EL (cell line): ENCODE data around the gene TINCR.

Source experiments
- DNase-seq: peaks from one replicate; pipeline ENCODE4 v3.0.0-alpha.2; 2016

Gene TINCR

DNA sequence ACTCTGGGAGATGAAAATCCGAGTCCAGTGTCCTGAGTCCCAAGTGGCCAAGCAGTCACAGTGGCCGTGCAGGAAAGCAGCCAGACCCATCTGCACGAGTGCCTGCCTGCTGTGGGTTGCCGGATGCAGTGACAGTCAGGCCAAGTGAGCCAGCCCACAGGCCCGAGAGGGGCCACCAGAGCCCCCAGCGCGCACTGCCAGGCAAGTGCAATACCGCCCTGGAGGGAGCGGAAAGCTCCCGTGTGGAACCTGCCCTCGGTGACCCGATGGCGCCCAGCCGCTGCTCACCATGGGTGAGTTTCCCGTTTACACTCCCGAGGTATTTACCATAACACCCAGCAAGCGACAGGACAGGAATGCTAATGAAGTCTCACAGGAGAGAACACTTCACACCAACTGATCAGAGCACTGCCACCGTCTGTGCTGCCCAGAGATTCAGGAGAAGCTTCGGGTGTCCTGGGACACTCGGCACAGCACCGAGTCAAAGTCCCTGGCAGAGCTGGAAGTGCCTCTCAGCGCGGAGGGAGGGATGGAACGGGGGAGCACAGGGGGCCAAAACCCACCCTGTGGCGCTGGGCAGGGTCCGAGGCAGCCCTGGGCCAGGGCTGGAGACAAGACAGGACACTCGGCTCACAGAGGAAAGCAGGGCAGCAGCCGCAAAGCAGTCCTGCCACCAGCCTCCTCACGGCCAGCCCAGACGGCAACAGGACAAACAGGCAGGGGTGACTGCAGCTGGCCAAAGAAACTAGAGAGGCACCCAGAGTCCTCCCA lies 21.3 kb upstream of the TINCR start:
- no peak for DNase-seq

DNA sequence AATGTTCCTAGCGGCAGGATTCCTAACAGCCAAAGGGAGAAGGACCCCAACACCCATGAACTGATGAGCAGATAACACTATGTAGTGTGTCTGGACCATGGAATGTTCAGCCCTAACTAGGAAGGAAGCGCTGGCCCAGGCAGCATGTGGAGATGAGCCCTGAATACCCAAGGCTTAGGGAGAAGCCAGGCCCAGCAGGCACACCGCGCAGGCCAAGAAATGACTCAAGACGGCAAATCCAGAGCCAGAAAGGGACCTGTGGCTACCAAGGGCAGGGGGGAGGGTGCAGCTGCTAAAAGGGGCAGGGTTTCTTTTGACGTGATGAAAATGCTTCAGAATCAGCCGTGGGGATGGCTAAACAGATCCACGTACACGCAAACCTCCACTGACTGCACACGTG lies 20.7 kb upstream of the TINCR start:
- no peak for DNase-seq

DNA sequence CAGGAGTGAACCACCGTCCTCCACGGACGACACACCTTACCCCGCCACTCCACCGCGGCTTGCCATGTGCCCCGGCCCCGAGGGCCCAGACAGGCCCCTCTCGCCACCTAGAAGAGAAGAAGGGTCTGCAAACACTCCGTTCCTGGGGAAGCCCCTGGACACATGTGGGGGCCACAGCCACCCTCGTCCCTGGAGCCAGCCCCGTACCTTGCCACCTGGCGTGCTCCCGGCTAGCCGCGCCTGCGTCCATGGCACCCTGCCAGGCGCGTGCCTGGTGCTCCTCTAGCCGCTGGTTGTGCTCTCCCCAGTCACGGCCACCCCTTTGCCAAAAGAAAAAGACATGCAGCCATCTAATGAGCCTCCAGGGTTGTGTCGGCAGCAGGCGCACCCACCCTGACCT lies 19.9 kb upstream of the TINCR start:
- no peak for DNase-seq

DNA sequence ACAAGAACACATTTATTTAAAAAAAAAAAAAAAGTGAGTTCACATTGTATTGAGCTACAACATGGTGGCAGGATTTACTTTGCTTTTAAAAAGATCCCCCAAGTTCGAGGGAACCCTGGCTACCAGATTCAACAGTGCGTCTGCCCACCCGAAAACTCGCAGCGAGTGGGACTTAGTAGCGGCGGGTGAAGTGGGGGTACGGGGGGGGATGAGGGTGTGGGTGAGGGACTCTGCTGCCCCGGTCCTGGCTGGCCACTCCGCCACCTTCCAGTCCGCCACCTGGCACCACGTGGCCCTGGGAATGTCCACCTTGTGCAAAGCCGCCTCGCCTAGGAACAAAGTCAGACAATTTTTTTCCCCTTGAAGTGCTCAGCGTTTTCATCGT lies 19.3 kb upstream of the TINCR start:
- DNase-seq = no peak

DNA sequence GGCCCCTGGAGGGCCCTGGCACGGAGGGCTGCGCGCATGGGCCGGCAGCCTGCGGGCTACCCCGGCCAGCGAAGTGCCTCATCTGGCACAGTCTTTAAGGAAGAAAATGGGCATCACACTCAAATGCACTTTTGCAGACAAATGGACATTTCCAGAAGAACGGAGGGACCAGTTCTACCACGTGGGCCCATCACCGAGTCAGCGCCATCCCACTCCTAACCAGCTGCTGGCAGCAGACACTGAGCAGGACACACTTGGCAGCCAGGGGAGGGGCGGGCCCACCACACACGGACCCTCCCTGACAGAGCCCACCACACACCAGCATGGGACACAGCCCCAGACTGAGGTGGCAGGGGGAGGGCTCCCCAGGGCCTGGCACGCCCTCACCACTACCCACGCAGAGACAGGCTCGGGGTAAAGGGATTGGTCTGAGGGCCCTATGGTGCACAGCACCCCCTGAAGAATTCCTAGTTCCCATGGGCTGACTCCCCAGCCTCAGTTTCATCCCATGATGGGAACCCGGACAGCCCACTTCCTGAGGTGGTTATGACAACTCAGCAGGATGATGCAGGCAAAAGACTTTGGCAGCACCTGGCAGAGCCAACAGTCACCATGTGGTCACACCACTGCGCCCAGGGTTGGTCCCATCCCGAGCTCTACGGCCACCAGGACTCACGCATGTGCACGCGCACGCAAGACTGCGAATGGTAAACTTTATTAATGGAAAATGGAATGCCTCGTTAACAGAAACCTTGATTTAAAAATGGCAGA lies 18.7 kb upstream of the TINCR start:
- DNase-seq = no peak

DNA sequence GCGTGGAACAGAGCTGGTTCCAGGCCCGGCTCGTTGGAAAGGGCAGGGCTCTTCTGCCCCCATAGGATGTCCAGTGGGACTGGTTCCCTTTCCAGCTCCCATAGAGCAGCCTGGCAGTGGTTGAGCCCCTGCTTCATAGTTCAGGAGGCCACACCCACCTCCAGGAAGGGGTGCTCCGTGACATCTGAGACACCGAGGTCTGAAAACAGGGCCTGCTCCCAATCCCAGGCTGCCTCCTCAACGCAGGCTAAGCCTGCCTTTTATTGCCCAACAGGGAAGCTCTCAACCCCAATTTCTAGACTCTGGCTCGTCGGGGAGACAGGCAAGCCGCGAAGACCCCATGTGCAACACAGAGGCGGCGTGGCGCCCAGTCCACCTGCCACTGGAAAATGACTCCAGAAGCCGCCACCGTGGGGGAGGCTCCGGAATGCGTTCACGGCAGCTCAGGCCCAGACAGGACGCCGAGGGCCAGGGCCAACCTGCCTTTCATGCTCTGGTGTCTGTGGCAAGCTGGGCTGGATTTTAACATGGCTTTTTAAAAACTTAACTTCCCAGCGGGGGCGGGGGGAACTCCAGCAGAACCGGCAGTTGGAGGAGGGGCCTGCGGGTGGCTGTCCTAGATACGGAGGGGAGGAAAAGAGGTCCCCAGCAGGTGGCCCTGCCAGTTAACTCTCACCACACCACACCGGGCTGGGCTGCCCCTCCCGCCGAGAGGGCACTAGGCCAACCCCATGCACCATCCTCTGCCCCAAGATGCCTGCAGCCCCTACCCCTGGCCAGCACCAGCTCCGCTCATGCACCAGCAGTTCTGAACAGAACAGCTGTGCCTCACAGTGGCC lies 17.9 kb upstream of the TINCR start:
- DNase-seq = no peak

DNA sequence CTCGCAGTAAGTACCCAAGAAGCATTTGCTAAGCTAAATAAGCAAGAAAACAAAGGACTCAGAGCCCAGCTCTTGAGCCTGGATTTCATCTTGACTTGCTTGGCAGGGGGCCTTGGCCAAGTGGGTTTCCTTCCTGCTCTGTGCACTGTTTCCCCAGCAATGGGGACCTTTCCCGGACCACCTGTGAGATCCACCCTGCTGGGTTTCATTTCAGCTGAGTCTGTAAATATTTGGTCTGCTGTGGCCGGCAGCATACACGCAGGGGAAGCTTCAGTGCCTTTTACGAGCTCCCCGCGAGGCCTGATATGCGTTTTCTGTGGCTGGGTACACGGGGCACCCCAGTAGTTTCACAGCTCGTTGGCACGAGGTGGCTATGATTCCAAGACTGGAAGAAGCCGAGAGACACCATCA lies 12.4 kb upstream of the TINCR start:
- no peak for DNase-seq

DNA sequence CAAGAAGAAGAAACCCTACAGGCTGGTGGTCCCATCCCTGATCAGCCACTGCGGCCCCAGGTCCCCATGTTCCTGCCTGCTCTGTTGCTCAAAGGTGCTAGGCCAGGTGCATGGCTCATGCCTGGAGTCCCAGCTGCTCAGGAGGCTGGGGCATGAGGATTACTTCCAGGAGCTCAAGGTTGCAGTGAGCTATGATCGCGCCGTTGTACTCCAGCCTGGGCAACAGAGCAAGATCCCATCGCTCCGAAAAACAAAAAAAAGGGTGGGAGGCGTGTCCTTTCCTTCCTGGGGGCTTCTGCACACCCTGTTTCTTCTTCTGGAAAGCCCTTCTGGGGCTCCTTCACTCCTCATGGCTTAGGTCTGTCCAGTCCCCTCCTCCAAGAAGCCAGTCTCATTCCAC lies 11.9 kb upstream of the TINCR start:
- no peak for DNase-seq

DNA sequence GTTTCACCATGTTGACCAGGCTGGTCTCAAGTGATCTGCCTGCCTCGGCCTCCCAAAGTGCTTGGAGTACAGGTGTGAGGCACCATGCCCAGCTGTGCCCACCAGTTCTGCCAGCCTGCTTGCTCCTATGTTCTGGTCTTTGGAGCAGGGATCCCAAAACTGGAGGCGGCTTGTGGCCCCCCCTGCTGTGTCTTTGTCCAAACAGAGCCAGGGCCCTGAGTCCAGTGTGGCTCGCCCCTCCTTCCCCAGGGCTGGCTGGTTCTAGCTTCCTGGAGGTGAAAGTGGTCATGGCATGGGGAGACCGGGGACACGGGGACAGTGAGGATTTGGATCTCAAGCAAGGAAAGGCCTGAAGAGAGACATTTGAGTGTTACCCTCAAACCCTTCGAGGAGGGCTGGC lies 11.5 kb upstream of the TINCR start:
- no peak for DNase-seq

DNA sequence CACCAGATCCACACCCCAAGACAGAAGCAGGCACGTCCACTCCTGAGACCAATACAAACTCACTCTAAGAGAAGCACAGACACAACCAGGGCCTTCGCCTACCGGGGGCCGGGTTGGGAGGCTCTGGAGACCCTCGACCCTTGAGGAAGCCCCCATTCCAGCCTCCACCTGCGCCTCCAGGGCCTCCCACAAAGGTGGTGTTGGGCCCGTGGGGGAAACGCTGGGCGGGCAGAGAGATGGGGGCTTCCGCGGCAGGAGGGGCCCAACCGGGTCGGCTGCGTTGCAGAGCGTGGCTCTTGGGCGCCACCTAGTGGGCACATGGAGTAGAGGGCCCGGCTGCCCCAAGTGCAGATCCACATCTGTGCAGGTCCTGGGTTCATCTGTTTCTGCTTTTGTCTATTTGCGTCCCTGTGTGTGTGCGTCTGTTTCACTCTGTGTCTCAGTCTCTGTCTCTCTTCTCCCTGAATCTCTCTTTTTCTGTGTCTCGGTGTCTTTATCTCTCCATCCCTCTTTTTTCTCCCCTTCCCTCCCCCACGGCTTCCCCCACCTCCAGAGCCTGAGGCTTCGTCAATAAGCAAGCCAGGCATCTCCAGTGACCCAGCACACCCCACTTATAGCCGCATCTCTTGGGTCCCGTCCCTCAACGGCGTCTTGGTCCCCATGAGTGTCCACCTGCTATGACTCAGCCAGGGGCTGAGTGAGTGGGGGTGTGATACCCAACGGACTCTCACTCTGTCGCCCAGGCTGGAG lies 10.5 kb upstream of the TINCR start:
- DNase-seq = peak; percentile 55

DNA sequence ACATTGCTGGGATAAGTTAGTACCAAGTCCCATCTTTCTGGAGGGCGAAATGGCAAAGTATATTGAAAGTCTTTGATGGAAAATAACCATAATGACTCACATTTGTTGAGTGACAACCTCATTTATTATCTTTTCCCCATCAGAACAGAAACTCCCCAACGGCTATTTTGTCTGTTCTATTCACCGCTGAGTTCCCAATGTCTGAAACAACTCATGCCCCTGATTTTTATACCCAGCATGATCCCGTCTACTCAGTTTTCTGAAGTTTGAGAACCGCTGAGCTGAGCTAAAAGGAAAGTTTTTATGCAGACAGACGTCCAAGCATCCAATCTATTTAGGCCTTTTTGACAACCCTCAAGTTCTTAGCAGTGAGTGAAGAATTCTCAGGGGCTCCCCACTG lies 7.8 kb upstream of the TINCR start:
- DNase-seq = no peak

DNA sequence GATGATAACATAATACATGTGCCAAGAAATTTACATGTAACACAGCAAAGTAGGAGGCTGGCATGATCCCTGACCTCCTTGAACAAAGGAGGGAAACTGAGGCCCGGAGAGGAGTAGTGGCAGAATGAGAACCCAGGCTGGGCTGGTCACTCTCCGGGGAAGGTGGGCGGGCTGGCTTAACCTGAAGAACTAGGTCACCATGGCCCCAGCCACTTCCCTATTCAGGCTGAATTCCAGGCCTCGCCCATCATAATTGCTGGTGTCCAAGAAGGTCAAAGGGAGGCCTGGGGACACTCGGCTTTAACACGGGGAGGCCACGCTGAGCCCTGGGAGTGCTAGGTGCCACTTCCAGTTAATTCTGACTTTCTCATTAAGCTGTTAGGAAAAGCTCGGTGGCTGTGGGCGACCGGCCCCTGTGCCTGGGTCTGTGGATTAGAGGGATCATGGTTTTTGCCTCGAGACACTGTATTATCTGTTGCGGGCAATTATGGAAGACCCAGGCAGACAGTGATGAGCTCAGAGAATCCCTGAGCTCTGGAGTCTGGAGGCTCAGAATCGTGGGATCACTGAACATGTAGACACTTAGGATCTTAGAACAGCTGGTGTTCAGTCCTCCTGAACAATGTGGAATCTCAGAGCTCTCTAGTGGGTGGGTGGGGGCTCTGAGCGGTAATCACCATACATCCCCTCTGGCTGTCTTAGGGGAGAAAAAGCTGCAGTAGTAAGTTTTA lies 5.0 kb upstream of the TINCR start:
- no peak for DNase-seq

DNA sequence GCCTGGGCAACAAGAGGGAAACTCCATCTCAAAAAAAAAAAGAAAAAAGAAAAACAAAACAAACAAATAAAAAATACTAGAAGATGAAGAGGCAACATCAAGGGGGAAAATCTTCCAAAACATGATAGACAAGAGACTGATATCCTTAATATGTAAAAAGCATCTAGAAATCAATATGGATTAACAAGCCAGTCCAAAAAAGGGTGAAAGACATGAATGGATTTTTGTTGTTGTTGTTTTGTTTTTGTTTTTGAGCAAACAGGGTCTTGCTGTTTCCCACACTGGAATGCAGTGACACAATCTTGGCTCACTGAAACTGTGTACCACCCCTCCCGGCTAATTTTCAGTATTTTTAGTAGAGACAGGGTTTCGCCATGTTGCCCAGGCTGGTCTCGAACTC lies 4.0 kb upstream of the TINCR start:
- DNase-seq = no peak

DNA sequence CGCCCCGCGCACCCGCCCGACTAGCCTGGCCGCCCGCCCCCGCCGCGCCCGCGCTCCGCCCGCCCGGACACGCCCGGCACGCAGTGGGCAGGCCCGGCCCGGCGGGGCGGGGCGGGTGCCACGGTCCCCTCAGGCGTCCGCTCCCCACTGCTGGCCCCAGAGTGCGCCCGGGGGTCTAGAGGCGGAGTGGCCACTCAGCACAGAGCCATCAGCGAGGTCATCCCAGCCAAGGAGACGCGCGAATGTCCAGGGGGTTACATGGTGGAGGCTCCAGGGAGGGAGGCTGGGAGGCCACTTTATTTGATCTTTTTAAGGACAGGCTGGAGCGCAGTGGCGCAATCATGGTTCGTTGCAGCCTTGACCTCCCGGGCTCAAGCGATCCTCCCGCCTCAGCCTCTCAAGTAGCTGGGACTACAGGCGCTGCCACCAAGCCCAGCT lies 236 bp upstream of the TINCR start:
- no peak for DNase-seq

DNA sequence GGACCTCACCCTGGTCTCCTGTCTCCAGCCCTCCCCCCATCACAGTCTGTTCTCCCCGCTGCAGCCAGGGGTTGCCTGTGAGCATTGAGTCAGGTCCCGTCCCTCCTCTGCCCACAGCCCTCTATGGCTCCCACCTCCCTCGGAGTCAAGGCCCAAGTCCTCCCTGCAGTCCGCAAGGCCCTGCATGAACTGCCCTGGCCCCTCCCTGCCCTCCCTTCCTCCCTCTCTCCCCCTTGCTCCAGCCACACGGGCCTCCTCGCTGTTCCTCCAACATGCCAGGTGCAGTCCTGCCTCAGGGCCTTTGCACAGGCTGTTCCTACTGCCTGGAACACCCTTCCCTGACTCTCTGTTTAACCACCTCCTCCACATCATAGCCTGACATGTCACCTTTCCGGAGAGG lies 2.8 kb downstream of the TINCR start:
- no peak for DNase-seq

DNA sequence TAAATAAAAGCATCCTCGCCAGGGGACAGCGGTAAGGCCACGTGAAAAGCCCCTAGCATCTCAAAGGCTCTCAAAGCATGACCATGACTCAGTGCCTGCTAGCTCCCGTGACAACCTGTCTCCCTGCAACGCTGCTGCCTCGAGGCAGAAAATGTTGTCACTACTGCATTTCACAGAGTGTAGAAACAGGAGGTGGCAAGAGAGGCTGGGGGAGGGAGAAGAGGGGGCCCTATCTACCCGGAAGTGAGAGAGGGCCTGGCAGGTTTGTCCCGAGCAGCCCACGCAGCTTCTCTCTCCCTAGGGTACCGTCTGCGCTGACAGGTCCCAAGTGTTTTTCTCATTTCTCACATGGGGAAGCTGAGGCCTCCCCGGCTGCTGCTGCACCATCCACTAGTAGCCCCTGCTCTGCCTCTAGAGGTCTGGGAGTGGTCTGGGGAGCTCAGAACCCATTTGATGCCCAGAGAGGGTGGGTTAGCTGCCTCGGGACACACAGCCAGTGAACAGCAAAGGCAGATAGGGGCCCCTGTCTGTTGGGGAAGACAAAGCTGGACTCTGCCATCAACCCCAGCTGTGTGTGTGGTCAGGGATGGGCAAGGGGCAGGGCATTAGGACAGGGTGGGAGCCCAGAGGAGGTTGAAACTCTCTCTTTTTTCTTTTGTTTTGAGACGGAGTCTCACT lies 3.7 kb downstream of the TINCR start:
- DNase-seq = peak; percentile 63

DNA sequence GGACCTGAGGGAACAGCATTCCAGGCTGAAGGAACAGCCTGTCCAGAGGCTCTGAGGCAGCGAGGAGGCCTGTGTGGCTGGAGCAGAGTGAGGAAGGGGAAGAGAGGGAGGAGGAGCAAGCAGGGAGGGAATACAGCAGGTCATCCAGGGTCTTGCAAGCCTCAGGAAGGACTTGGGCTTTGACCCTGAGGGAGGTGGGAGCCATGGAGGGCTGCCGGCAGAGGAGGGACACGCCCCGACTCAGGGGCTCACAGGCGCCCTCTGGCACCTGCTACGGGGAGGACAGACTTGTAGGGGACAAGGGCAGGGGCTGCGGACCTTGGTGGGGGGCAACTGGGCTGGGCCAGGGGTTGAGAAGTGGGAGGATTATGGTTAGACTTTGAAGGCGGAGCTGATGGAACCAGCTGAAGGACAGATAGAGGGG lies 4.7 kb downstream of the TINCR start:
- DNase-seq = no peak

DNA sequence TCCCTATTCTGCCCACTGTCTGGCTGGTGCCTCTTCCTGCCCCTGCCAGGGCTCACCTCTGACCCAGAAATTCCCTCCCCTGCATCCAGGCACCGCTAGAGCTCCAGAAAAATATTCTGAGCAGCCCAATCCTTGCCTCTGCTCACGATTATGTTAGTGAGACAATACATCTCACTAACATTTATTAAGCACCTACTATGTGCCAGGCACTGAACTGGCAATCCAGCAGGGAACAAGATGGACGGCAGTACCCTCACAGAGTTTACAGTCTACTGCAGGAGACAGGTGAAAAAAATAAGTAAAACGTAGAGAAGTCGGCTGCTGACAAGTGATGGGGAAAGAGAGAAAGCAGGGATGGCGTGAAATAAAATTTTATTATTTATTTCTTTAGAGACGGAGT lies 5.5 kb downstream of the TINCR start:
- no peak for DNase-seq

DNA sequence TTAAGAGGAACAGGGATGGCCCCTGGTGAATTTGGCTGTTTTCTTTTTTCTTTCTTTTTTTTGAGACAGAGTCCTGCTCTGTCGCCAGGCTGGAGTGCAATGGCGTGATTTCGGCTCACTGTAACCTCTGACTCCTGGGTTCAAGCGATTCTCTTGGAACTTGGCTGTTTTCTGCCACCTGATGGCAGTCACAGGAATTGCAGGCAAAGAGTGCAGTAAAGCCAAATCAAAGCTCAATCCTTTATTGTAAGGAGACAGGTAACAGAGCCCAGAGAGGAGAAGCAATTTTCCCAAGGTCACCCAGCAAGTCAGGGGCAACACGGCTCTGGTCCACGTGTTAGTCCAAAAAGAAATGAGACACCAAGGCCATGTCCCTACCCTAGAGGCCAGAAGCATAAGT lies 6.2 kb downstream of the TINCR start:
- DNase-seq = no peak

DNA sequence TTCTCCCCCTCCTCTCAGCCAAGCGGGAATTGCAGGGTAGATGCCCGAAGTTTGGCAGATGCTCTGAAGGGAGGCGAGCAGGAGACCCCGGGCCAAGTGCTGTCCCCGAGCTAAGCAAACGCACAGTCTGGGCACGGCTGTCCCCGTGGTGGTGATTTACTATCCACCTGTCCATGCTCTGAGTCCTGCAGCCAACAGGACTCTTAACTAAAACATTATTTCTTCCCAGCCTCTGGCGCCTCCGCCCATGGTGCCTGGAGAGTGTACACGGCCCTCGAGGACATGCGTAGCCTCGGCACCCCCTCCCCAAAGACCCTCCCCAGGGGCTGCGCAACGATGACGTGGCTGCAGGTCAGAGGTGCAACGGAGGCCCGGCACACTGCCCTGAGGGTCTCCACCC lies 7.6 kb downstream of the TINCR start:
- DNase-seq = no peak

DNA sequence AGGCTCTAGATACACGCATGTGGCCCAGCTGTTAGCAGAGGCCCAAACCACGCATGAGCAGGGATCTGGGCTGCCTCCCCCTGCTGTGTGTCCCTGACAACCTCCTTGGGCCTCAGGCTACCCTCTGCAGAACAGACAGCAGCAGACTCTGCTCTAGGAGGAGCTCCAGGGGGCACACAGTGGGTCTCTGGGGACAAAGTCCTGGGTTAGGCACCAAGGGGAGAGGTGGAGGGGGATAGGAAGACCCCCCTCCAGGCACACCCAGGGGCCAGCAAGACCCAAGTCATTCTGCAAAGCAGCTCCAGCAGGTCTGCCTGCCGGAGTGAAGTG lies 8.0 kb downstream of the TINCR start:
- DNase-seq = no peak

DNA sequence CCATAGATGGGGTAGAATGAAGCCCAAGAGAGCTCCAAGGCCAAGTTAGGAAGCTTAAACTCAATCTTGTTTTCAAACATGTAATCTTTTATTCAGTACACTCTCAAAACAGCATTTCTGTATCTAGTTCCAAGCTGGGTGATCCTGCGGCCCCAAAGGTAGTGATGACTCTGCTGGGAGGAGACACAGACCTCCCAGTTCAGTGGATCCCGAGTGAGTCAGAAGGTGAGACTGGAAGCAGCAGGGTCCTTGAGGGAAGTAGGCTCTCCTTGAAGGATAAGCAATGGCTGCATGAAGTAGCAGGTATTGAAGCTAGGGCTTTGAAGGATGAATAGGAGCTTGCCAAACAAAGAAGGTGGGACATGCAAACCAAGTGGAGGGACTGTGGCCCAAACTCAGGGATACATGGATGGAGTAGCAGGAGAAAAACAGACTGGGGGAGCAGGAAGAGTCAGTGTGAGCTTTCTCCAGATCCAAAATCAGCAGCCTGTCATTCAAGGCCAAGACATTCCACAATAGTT lies 9.6 kb downstream of the TINCR start:
- no peak for DNase-seq
